Ishikawa (cell line): ENCODE results near the gene THAP10.

Experiments
- CEBPB ChIP-seq: IDR thresholded peaks from 2 replicates; pipeline ENCODE4 v1.6.1; 2012
- CREB1 ChIP-seq: IDR thresholded peaks from 2 replicates; pipeline ENCODE4 v1.6.1; 2012; ENCODE audit warnings: low read depth
- EGR1 ChIP-seq: IDR thresholded peaks from 2 replicates; pipeline ENCODE4 v1.6.1; 2012
- EP300 ChIP-seq: IDR thresholded peaks from 2 replicates; pipeline ENCODE4 v1.6.1; 2012; ENCODE audit warnings: borderline replicate concordance
- FOXM1 ChIP-seq: IDR thresholded peaks from 2 replicates; pipeline ENCODE4 v1.6.1; 2012; ENCODE audit warnings: low read depth, borderline replicate concordance
- MAX ChIP-seq: IDR thresholded peaks from 2 replicates; pipeline ENCODE4 v1.6.1; 2012
- NFIC ChIP-seq: IDR thresholded peaks from 2 replicates; pipeline ENCODE4 v1.6.1; 2012
- RAD21 ChIP-seq: IDR thresholded peaks from 2 replicates; pipeline ENCODE4 v1.6.1; 2012; ENCODE audit warnings: low read depth
- REST ChIP-seq: IDR thresholded peaks from 2 replicates; pipeline ENCODE4 v1.6.1; 2012; ENCODE audit warnings: low read depth, mild to moderate bottlenecking
- TAF1 ChIP-seq: IDR thresholded peaks from 2 replicates; pipeline ENCODE4 v1.6.1; 2012; ENCODE audit warnings: low read depth, mild to moderate bottlenecking
- TCF12 ChIP-seq: IDR thresholded peaks from 2 replicates; pipeline ENCODE4 v1.6.1; 2012; ENCODE audit warnings: low read depth
- TEAD4 ChIP-seq: IDR thresholded peaks from 2 replicates; pipeline ENCODE4 v1.6.1; 2012
- USF1 ChIP-seq: IDR thresholded peaks from 2 replicates; pipeline ENCODE4 v1.6.1; 2012
- YY1 ChIP-seq: IDR thresholded peaks from 2 replicates; pipeline ENCODE4 v1.6.1; 2012; ENCODE audit warnings: low read depth
- ZBTB7A ChIP-seq: IDR thresholded peaks from 2 replicates; pipeline ENCODE4 v1.6.1; 2012; ENCODE audit warnings: low read depth

The THAP10 gene

GRCh38 chr15:70863450-70864218, 28.6 kb downstream of the THAP10 start:
- TF ChIP-seq MAX (no peak), USF1 (no peak), CEBPB (no peak), TCF12 (no peak), YY1 (no peak), CREB1 (no peak), NFIC (no peak), RAD21 (no peak), FOXM1 (no peak), TAF1 (no peak), EP300 (no peak), TEAD4 (no peak), ZBTB7A (no peak), REST (no peak), EGR1 (no peak)

GRCh38 chr15:70859998-70860397, 32.2 kb downstream of the THAP10 start:
- TF ChIP-seq REST (no peak), USF1 (no peak), NFIC (no peak), FOXM1 (no peak), ZBTB7A (no peak), MAX (no peak), EP300 (no peak), TEAD4 (no peak), TAF1 (no peak), RAD21 (no peak), CREB1 (no peak)

GRCh38 chr15:70859322-70859908, 32.8 kb downstream of the THAP10 start:
- TF ChIP-seq MAX = no peak
- TF ChIP-seq USF1 = no peak

GRCh38 chr15:70857562-70858285, 34.5 kb downstream of the THAP10 start:
- TF ChIP-seq MAX (no peak), REST (no peak), TCF12 (no peak)
